ENCODE measurements around the gene TRAPPC3L.
A peak's percentile ranks its signal among the peaks of the same experiment; 100 is the strongest.

TRAPPC3L gene

DNA sequence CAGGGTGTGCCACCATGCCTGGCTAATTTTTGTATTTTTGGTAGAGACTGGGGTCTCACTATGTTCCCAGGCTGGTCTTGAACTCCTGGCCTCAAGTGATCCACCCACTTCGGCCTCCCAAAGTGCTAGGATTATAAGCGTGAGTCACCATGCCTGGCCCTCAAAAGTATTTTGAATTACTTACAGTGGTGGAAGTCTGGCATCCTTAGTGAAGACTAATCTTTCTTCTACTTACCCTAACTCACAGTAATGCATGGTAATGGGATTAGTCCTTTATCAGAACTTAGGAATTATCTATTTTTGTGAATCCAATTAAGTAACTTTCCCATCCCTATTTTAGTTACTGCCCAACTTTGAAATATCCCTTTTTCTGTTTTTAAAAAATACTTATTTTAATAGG, 29.7 kb upstream of the TRAPPC3L start:
- no peak overlapping the region for H3K4me2 ChIP-seq (ENCODE audit: low read depth, low read length)
- no peak overlapping the region for H3K9ac ChIP-seq (ENCODE audit: low read length)
- no peak for DNase-seq
- H3K79me2 ChIP-seq (ENCODE audit: low read length): peaks cover 90% of the 10 kb centered on the region
- no peaks in the 10 kb centered on the region for H3K9me3 ChIP-seq (replicated peaks; ENCODE audit: insufficient read depth, low read length)
- H3K36me3 ChIP-seq (replicated peaks; ENCODE audit: insufficient read depth, low read length): no peaks in the 10 kb centered on the region
- no peak for TF ChIP-seq EZH2phosphoT487 (IDR thresholded peaks at IDR 0.05; ENCODE audit: low read length)
- TF ChIP-seq EZH2 (optimal IDR thresholded peaks at IDR 0.05; ENCODE audit: low read depth, low read length): no peak
- TF ChIP-seq, protein P1, sequence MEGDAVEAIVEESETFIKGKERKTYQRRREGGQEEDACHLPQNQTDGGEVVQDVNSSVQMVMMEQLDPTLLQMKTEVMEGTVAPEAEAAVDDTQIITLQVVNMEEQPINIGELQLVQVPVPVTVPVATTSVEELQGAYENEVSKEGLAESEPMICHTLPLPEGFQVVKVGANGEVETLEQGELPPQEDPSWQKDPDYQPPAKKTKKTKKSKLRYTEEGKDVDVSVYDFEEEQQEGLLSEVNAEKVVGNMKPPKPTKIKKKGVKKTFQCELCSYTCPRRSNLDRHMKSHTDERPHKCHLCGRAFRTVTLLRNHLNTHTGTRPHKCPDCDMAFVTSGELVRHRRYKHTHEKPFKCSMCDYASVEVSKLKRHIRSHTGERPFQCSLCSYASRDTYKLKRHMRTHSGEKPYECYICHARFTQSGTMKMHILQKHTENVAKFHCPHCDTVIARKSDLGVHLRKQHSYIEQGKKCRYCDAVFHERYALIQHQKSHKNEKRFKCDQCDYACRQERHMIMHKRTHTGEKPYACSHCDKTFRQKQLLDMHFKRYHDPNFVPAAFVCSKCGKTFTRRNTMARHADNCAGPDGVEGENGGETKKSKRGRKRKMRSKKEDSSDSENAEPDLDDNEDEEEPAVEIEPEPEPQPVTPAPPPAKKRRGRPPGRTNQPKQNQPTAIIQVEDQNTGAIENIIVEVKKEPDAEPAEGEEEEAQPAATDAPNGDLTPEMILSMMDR (IDR thresholded peaks at IDR 0.05; ENCODE audit: low read length): no peak
- no peak overlapping the region for H3K27ac ChIP-seq (ENCODE audit: low read length)
- H3K27me3 ChIP-seq (replicated peaks; ENCODE audit: insufficient read depth, low read length): no peaks in the 10 kb centered on the region
- peaks cover 8% of the 10 kb centered on the region for H3F3A ChIP-seq (ENCODE audit: insufficient read depth, low read length)
- no peak overlapping the region for H2AFZ ChIP-seq (ENCODE audit: low read length)
- no peaks in the 10 kb centered on the region; the same call in none of the 2 replicates for H4K20me1 ChIP-seq (ENCODE audit: insufficient read depth, low read length)
- H3K4me3 ChIP-seq (ENCODE audit: low read length): no peak overlapping the region
- H3K4me1 ChIP-seq (ENCODE audit: low read length): peaks cover 8% of the 10 kb centered on the region; the same call in 1 of the 2 replicates
- no peaks in the 10 kb centered on the region for H3K9me2 ChIP-seq (replicated peaks; ENCODE audit: insufficient read depth, low read length)

DNA sequence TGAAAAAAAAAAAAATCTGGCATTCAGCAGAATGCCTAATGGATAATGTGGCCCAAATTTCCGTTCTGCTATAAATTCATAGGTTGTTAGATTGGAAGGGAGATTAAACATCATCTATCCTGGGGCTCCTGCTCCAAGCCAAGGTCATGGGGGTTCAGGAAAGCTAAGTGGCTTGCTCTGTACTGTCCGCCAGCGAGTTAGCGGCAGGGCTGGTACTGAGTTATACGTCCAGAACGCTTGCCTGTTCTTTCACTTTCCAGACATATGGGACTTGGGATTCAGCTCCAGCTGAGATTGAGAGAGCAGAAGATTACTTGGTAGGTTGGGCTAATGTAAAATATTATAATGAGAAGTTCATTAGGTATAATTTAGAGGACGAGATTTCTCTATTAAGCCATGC, 26.7 kb upstream of the TRAPPC3L start:
- no peaks in the 10 kb centered on the region for H4K20me1 ChIP-seq (ENCODE audit: insufficient read depth, low read length)
- no peaks in the 10 kb centered on the region for H3K36me3 ChIP-seq (replicated peaks; ENCODE audit: insufficient read depth, low read length)
- H3K4me2 ChIP-seq (ENCODE audit: low read depth, low read length): peak overlapping the region; percentile 70
- peak; percentile 29 for DNase-seq
- H3K79me2 ChIP-seq (ENCODE audit: low read length): peaks cover 67% of the 10 kb centered on the region
- TF ChIP-seq EZH2 (optimal IDR thresholded peaks at IDR 0.05; ENCODE audit: low read depth, low read length): no peak
- no peak for TF ChIP-seq EZH2phosphoT487 (IDR thresholded peaks at IDR 0.05; ENCODE audit: low read length)
- TF ChIP-seq, protein P1 (IDR thresholded peaks at IDR 0.05; ENCODE audit: low read length): no peak
- peak overlapping the region; percentile 97 for H3K4me3 ChIP-seq (ENCODE audit: low read length)
- H3F3A ChIP-seq (ENCODE audit: insufficient read depth, low read length): peaks cover 8% of the 10 kb centered on the region
- no peaks in the 10 kb centered on the region for H3K9me2 ChIP-seq (replicated peaks; ENCODE audit: insufficient read depth, low read length)
- peaks cover 13% of the 10 kb centered on the region for H3K4me1 ChIP-seq (ENCODE audit: low read length)
- no peaks in the 10 kb centered on the region for H3K27me3 ChIP-seq (replicated peaks; ENCODE audit: insufficient read depth, low read length)
- no peaks in the 10 kb centered on the region for H3K9me3 ChIP-seq (replicated peaks; ENCODE audit: insufficient read depth, low read length)
- peak overlapping the region; percentile 86; the same call in 1 of the 2 replicates for H3K27ac ChIP-seq (ENCODE audit: low read length)
- H2AFZ ChIP-seq (ENCODE audit: low read length): peak overlapping the region; percentile 89
- peak overlapping the region; percentile 92 for H3K9ac ChIP-seq (ENCODE audit: low read length)

DNA sequence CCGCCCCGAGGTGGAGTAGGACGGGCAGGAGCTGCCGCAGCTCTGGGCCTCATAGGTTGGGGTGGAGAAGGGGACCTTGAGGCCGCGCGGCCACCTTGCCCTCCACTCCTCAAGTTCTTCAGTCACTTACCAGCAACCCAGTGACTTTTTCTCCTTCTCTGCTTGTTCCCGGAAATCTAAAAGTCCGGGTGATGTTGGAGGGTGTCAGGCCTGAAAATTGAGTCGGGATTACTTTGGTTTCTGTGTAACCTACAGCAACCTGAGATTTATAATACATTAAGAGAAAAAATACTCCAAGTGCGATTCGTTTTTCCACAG, 26.2 kb upstream of the TRAPPC3L start:
- H3F3A ChIP-seq (ENCODE audit: insufficient read depth, low read length): peaks cover 8% of the 10 kb centered on the region
- H3K27ac ChIP-seq (ENCODE audit: low read length): peak overlapping the region; percentile 86
- TF ChIP-seq EZH2phosphoT487 (IDR thresholded peaks at IDR 0.05; ENCODE audit: low read length) (no peak), EZH2 (optimal IDR thresholded peaks at IDR 0.05; ENCODE audit: low read depth, low read length) (no peak)
- TF ChIP-seq, protein P1 (IDR thresholded peaks at IDR 0.05; ENCODE audit: low read length): no peak
- H3K9ac ChIP-seq (ENCODE audit: low read length): peak overlapping the region; percentile 92
- no peaks in the 10 kb centered on the region for H3K9me3 ChIP-seq (replicated peaks; ENCODE audit: insufficient read depth, low read length)
- no peaks in the 10 kb centered on the region for H3K9me2 ChIP-seq (replicated peaks; ENCODE audit: insufficient read depth, low read length)
- H3K79me2 ChIP-seq (ENCODE audit: low read length): peaks cover 62% of the 10 kb centered on the region
- H3K4me2 ChIP-seq (ENCODE audit: low read depth, low read length): peak overlapping the region; percentile 70
- no peaks in the 10 kb centered on the region for H3K27me3 ChIP-seq (replicated peaks; ENCODE audit: insufficient read depth, low read length)
- DNase-seq: no peak
- H3K36me3 ChIP-seq (replicated peaks; ENCODE audit: insufficient read depth, low read length): no peaks in the 10 kb centered on the region
- H2AFZ ChIP-seq (ENCODE audit: low read length): peak overlapping the region; percentile 89
- H4K20me1 ChIP-seq (ENCODE audit: insufficient read depth, low read length): no peaks in the 10 kb centered on the region
- H3K4me1 ChIP-seq (ENCODE audit: low read length): peaks cover 13% of the 10 kb centered on the region
- peak overlapping the region; percentile 97 for H3K4me3 ChIP-seq (ENCODE audit: low read length)
